ENCODE data around the gene APOC3.
"Not testable (repeated sequence)": the region's sequence is repeated elsewhere in the genome, so short reads cannot be mapped to it uniquely, and the experiment has no call there.

Gene APOC3

GRCh38 chr11:116829525-116830183 is at the start of gene APOC3:
Gene APOC3, plus strand, starts transcription at chr11:116829907. Its CDS starts 676 bp downstream, at chr11:116830583.
- DNase-seq, result no peak

DNA sequence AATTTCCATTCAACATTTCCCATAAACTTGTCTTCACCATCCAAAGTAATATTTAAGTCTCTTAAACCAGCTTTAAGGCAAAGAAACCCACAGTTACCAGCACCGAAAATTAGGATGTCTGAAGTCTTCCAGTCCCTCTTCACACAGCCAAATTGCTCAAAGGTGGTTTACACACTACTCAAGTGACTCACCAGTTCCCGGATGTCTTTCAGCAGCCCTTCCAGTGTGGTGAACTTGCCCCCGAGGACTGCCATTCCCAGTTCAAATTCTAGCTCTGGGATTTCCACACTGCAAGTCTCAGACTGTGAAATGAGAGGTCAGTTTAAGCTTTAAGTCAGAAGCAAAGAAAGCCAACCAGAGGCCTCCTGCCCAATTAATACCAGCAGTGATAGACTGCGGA is 47.0 kb upstream of the APOC3 start:
- DNase-seq, result no peak

- DNase-seq, result no peak
These were observed 43.4 kb upstream of the APOC3 start for GRCh38 chr11:116786326-116786725.

DNA sequence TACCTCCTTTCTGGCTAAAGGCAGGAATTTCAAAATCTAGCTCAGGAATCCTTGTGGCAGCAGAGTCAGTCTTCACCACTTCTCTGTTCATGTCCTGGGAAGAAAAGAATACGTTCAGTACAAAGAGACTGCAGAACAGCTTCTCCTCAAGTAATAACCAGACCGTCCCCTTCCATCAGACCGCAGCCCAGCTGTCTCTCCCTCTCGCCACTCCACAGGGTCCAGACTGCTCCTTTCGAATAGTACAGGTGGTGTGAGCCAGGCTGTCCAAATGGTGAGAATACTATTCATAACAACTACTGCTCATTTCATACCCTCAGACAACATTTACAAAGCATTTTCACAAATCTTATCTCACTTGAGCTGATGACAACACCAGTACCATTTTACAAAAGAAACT is 42.7 kb upstream of the APOC3 start:
- DNase-seq, result no peak

DNA sequence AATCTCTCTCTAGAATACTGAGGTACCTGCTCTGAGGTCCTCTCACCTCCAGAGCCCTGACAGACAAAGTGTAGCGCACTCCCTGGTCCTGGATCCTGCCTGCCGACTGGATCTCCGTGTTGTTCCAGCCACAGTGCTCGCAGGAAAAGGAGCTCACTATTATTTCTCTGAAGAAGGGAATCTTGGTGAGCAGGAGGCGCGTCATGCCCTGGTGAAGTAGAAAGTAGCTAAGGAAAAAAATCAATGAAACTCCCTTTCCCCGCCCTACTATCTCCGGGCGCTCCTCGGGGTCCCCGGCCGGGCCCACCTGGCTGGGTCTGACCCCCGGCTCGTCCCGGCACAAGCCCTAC is 42.3 kb upstream of the APOC3 start:
- DNase-seq, result no peak

DNA sequence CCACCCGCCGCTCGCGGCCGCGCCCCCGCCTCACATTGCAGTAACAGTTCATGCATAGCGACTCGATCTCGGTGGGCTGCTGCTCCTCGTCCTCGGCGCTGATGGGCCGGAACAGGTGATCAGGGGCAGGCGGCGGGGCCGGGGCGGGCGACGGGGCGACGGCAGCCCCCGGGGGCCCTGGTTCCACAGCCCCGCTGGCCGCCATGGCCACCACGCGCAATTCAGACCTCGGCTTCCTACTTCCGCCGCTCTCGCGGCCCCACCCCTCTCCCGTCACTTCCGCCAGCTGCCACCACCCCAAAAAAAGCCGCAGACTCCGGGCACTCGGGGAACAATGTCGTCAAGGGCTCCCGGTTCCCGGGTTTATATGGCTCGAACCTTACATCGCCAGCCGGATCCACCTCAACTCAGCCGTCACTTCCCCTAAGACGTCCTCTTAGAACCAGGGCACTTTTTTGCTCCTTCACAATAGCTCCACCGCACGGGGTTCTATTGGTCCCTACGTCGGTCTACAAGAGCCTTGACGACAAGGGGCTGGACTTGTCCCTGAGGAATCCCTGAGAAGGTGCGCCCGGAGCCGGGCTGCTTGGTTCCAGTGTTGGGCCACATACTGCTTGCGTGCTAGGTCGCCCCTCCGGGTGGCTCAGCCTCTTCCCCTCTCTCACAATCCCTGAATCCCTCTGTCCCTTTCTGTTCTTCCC is 41.8 kb upstream of the APOC3 start, which contains the start of gene ZPR1:
Gene ZPR1, minus strand, starts transcription at position 238 of the 701 bp plus-strand sequence. Its CDS starts 33 bp downstream, at position 205.
- DNase-seq, result peak; percentile 29 to 54

GRCh38 chr11:116788534-116788933 is 41.2 kb upstream of the APOC3 start:
- DNase-seq, result no peak

DNA sequence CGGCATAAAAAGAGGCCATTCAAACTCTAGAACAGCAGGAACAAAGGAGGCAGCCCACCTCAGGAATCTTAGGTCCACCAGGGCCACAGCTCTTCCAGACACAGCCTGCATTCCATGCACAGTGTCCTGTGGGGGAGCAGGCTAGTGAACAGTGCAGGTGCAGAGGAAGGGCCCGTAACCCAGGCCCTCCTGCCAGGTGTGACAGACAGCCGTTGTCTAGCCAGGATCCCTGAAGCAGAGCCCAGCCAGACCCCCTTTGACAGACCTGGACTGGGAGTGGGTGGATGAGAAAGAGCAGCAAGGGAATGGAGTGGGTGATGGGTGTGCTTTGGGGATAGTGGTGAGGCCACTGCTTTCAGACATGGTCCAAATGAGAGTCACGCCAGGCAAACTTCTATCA is 40.7 kb upstream of the APOC3 start:
- no peak for DNase-seq

DNA sequence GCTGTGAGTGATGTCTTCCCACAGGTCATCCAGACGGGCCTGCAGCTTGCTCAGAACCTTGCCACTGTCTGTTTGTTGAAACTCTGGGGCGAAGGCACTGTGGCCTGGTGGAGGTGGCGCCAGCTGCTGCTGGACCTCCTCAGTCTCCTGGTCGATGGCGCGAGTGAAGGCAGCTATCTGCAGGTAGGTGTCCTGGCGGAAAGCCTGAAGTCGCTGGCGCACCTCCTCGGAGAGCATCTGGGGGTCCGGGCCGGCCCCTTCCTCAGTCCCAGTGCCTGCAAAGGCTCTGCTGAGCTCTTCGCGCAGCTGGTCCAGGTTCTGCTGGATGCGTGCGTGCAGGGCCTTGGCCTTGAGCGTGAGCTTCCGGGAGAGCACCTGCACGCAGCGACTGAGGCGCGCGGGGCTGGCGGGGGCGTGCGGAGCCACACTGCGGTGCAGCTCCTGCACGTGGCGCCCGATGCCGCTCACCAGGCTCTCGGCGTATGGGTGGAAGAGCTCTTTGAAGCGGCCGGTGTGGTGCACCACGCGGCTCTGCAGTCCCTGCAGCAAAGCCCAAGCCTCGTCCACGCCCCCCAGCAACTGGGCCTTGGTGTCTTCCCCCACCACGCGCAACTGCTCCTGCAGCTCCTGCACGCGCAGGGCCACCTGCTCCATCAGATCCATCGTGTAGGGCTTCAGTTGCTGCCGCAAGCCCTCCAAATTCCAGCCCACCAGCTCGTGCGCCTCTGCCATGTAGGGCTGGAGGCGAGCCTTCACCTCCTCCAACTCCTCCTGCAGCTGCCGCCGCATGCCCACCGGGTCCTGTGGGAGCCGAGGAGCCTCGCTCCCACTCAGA is 39.3 kb upstream of the APOC3 start:
- no peak for DNase-seq

DNA sequence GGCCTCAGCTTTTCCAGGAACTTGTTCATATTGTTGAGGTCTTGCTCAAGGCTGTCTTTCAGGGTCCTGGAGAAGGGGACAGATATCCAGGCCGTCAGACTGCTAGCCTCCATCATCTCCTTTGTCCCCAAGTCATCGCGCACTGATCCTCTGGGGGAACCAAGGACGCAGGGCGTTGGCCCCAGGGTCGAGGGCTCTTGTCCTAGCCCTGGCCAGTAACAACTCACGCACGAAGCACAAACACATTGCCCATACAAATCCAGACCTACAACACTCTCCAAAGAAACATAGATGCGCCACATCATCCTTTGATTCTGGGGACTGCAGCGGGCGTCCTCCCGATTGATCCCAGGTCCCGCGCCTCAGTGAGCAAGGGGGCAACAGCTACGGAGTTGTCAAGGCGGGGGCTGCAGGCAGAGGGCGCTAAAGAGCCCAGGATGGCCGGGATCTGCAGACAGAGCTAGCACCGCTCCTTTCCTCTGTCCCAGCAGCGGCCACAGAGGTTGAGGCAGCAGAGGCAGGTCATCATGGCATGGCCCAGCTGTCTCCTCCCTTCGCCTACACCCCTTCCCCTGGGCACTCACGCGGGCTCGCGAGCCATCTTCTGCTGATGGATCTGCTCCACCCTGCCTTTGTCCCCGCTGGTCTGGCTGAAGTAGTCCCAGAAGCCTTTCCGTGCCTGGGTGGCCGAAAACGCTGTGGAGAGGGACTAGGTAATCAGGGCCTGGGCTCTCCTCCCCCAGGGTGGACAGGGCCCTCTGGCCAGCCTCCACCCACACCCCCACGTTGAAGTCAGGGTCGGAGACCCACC is 38.5 kb upstream of the APOC3 start:
- peak; percentile 55 to 66 for DNase-seq

DNA sequence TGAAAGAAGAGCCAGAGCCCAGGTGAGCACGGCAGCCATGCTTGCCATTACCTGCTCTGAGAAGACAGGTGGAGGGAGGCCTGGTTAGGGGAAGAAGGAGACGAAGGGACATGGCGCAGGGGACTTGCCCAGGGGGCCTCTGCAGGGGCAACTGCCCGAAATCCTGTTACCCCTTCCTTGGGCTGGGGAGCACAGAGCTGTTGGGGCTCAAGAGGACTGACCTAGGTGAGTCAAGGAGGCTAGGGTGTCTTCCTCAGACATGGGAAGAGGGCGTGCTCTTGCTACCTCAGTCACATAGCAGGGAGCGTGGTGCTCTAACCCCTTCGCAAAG is 37.9 kb upstream of the APOC3 start, which contains the start of gene APOA5:
Gene APOA5, minus strand, starts transcription at position 67 of the 331 bp plus-strand sequence. Its CDS starts 19 bp downstream, at position 48.
- DNase-seq, result no peak

- DNase-seq, result no peak
These were observed 37.4 kb upstream of the APOC3 start for GRCh38 chr11:116792144-116792868.

DNA sequence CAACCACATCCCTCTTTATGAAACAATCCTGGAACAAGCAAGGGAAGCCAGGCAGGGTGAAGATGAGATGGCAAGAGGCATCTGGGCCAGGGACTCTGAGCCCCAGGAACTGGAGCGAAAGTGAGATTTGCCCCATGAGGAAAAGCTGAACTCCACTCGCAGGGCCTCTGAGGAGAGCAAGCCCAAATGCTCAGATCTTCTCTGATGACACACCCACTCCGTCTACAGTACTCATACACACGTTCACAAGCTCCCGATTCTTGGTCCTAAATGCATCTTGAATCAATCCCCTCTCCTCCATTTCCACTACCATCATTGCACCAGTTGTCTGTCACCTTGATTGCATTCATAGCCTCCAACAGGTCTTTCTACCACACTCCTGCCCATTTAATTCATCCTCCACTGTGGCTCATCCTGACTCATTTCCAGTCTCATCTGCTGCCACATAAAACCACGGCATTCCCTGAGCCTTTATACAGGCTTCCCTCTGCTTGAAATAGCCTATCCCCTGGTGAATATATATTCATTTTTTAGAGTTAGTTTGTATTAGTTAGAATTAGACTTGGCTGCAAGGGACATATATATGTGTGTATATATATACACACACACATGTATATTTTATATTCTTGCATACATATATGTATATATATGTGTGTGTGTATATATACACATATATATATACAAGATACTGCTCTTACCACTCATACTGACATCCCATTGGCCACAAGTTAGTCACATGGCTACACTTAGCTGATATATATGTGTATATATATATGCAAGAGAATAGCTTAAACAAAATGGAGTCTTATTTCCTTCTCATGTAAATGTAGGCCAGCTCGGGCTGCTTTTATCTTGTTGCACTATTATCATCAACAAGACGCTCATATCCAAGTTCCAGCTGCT is 36.6 kb upstream of the APOC3 start:
- no peak for DNase-seq

DNA sequence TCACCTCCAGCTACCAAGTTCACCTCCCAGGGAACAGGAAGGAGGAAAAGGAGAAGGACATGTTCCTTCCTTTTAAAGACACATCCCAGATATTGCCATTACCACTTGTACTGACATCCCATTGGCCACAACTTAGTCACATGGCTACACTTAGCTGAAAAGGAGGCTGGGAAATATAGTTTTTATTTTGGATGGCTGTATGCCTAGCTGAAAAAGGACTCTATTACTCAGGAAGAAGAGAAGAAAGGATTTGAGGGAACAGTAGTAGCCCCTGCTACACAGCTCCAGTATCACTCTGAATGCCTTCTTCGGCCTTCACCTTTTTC is 36.0 kb upstream of the APOC3 start:
- no peak for DNase-seq

GRCh38 chr11:116794851-116795250 is 34.9 kb upstream of the APOC3 start:
- no peak for DNase-seq

DNA sequence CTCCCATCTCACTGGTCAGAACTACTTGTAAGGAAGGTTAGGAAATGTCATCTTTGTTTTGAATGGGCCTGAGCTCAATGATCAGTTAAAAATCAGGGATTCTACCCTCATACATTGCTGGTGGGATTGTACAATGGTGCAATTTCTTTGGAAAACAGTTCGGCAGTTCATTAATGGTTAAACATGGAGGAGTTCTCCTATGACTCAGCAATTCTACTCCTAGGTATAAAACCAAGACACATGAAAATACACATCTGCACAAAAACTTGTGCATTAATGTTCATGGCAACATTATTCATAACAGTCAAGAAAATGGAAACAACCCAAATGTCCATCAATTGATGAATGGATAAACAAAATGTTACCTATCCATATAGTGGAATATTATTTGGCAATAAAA is 33.2 kb upstream of the APOC3 start:
- DNase-seq, result no peak

DNA sequence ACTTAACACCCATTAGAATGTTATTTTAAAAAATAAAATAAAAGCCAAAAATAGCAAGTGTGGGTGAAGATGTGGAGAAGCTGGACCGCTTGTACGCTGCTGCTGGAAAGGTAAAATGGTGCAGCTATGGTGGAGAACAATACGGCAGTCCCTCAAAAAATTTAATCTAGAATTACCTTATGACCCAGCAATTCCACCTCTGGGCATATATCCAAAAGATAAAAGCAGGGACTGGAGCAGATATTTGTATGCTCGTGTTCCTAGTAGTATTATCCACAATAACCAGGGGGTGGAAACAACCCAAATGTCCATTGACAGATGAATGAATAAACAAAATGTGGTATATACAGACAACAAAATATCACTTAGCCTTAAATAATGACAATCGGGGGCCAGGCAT is 31.9 kb upstream of the APOC3 start:
- no peak for DNase-seq

DNA sequence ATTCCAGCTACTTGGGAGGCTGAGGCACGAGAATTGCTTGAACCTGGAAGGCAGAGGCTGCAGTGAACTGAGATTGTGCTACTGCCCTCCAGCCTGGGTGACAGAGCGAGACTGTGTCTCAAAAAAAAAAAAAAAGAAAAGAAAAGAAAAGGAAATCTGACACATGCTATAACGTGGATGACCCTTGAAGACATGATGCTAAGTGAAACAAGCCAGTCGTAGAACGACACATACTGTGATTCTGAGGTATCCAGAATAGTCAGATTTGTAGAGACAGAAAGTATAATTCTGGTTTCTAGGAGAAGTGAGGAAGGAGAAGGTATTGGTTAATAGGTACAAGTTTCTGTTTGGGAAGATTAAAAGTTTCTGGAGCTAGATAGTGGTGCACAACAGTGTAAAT is 31.3 kb upstream of the APOC3 start:
- DNase-seq, result no peak

DNA sequence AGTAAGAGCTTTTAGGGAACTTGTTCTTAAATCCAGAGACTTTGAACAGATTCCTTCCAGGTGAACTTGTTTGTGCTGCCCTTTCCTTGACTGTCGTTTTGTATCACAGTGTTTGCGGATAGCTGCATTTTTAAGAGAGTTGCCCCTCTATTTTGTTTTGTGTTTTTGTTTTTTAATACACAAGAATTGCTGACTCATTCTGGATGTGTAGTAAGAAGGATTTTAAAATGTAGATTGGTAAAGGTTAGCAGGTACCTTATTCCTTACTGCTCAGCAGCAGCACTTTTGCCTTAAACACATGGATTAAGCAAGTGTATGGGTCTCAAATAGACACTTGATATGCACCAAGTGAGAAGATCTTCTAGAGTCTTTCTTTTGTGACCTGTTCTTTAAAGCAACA is 29.1 kb upstream of the APOC3 start:
- no peak for DNase-seq

DNA sequence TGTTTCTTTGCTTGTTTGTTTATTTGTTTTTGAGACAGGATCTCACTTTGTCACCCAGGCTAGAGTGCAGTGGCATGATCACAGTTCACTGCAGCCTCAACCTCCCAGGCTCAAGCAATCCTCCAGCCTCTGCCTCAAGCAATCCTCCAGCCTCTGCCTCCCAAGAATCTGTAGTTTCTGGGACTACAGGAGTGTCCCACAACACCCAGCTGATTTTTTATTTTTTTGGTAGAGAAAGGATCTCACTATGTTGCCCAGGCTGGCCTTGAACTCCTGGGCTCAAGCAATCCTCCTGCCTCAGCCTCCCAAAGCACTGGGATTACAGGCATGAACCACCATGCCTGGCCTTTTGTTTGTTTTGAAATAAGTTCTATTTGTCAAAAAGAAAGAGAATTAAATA is 28.0 kb upstream of the APOC3 start:
- DNase-seq, result not testable (repeated sequence)

GRCh38 chr11:116804001-116804400 is 25.7 kb upstream of the APOC3 start:
- DNase-seq, result no peak

All from NCI-H446 (cell line).